ENCODE measurements around the gene SOX11. TPM values are rescaled to one million over a fixed set of nuclear protein-coding genes. Genes with fewer than 3 reads are reported as not detected.

SOX11 gene
- total RNA-seq, 1 donor from 2014 or later: 18.3 TPM

DNA sequence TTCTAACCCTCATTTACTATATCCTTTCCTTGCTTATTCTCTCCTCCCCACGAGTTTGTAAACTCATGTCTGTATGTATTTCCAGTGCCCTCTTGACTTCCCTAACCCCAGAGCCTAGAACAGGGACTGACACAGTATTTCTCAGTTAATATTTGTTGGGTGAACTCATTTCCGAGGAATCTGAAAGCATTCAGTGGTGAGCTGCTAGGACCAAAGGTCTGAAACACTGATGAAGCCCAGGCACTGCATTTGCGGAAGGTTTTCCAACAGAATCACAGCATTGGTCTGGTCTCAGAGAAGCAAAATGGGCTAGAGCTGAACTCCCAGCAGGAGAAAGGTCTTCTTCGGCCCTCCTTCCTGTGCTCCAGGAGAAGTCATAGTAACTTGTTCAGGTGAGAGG lies 56.8 kb downstream of the SOX11 start:
- H3K9me3 ChIP-seq (ENCODE audit: control insufficient read depth in 3 of 3, low read length in 3 of 3): no peaks in the 10 kb centered on the region

DNA sequence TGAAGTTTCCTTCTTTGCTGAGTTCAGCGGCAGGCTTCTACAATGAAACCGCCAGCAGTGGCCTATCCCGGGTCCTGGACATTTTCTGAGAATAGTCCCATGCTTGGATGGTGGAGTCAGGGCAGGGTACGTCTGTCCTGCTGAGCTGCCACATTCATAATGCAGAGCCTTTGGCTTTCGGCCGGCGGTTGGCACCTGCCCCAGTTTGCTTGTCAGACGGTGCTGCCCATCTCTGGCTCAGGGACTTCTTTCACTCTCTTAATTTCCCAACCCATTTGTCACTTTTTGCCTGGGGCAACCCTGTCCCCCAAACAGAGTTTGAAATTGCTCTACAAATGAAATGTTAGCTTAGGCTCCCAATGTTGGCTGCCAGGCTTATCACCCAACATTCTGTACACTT lies 57.2 kb downstream of the SOX11 start:
- no peaks in the 10 kb centered on the region for H3K36me3 ChIP-seq (ENCODE audit: control insufficient read depth in 3 of 3, insufficient read depth in 3 of 3, low read length in 3 of 3)
- no peak overlapping the region for H3K4me3 ChIP-seq (ENCODE audit: low read length in 3 of 3)
- no peak overlapping the region for H3K9ac ChIP-seq (ENCODE audit: low read depth in 1 of 3, low read length in 3 of 3)
- peaks cover 0 to 6% (median 0%) of the 10 kb centered on the region in 3 donors for H3K27me3 ChIP-seq (ENCODE audit: control insufficient read depth in 3 of 3, insufficient read depth in 3 of 3, low read length in 3 of 3)
- H3K4me1 ChIP-seq (ENCODE audit: control insufficient read depth in 3 of 3, insufficient read depth in 3 of 3, low read length in 3 of 3): no peaks in the 10 kb centered on the region
- no peak overlapping the region for H3K27ac ChIP-seq (ENCODE audit: low read depth, low read length)
- no peaks in the 10 kb centered on the region for H3K9me3 ChIP-seq (ENCODE audit: control insufficient read depth in 3 of 3, low read length in 3 of 3)

More for the DNA sequence above, 56.8 kb downstream of the SOX11 start:
- Histone ChIP-seq H3K4me1 (ENCODE audit: control insufficient read depth in 3 of 3, insufficient read depth in 3 of 3, low read length in 3 of 3) (no peaks in the 10 kb centered on the region), H3K9ac (ENCODE audit: low read depth in 1 of 3, low read length in 3 of 3) (no peak overlapping the region), H3K4me3 (ENCODE audit: low read length in 3 of 3) (no peak overlapping the region), H3K27me3 (ENCODE audit: control insufficient read depth in 3 of 3, insufficient read depth in 3 of 3, low read length in 3 of 3) (peaks cover 0 to 6% (median 0%) of the 10 kb centered on the region in 3 donors), H3K27ac (ENCODE audit: low read depth, low read length) (no peak overlapping the region), H3K36me3 (ENCODE audit: control insufficient read depth in 3 of 3, insufficient read depth in 3 of 3, low read length in 3 of 3) (no peaks in the 10 kb centered on the region)

Data from skeletal muscle tissue (tissue), 4 donors.